Measurements from ENCODE around the gene MAN1A1.

The MAN1A1 gene

GRCh38 chr6:119215885-119216590 lies 133.5 kb downstream of the MAN1A1 start:
- no peak overlapping the region for H3K4me3 ChIP-seq (ENCODE audit: low read length in 2 of 2)
- H3K4me1 ChIP-seq (ENCODE audit: control insufficient read depth in 2 of 2, insufficient read depth in 1 of 2, low read depth in 1 of 2, low read length in 2 of 2) = no peaks in the 10 kb centered on the region
- no peaks in the 10 kb centered on the region for H3K27me3 ChIP-seq (ENCODE audit: control insufficient read depth in 3 of 3, insufficient read depth in 3 of 3, low read depth in 1 of 3, low read length in 3 of 3)
- no peak overlapping the region for H2BK120ac ChIP-seq (ENCODE audit: low read depth, low read length)
- no peak overlapping the region for H2AFZ ChIP-seq (ENCODE audit: low read length)
- H3K18ac ChIP-seq (ENCODE audit: low read length) = no peak overlapping the region
- H3K14ac ChIP-seq (ENCODE audit: low read length) = no peak overlapping the region
- H3K9ac ChIP-seq (ENCODE audit: low read depth, low read length, poor library complexity) = no peak overlapping the region
- no peak overlapping the region for H3K23ac ChIP-seq (ENCODE audit: low read depth, low read length, poor library complexity)
- no peak for DNase-seq (ENCODE audit: low spot score)
- no peak overlapping the region for H3K4ac ChIP-seq (ENCODE audit: low read length)
- WGBS, 2 donors (ENCODE audit: extremely low coverage in 2 of 2, insufficient read length in 2 of 2, insufficient replicate concordance in 1 of 2) = 100% methylated on average over 1 of the region's 9 CpGs; no CpG with 5 or more reads in 1 of the 2 donors
- no peak overlapping the region for H2BK5ac ChIP-seq (ENCODE audit: low read length)
- H3K9me3 ChIP-seq (replicated peaks in 1 of 2; ENCODE audit: control insufficient read depth in 2 of 2, insufficient read depth in 1 of 2, low read depth in 1 of 2, low read length in 2 of 2) = no peaks in the 10 kb centered on the region
- H2AK5ac ChIP-seq (ENCODE audit: low read depth, low read length) = no peak overlapping the region
- no peak overlapping the region for H4K91ac ChIP-seq (ENCODE audit: low read depth, low read length, poor library complexity)
- H3K79me1 ChIP-seq (ENCODE audit: low read depth, low read length) = no peaks in the 10 kb centered on the region
- no peak overlapping the region for H4K8ac ChIP-seq (ENCODE audit: low read depth, low read length)
- no peak overlapping the region for H2BK15ac ChIP-seq (ENCODE audit: low read length)
- no peaks in the 10 kb centered on the region for H3K36me3 ChIP-seq (replicated peaks in 1 of 2; ENCODE audit: control insufficient read depth in 2 of 2, insufficient read depth in 2 of 2, low read length in 2 of 2)
- no peak overlapping the region for H3K4me2 ChIP-seq (ENCODE audit: insufficient read depth, low read length, poor library complexity, severe bottlenecking)
- no peak overlapping the region for H3K27ac ChIP-seq (replicated peaks; ENCODE audit: low read length)
- no peak overlapping the region for H2BK12ac ChIP-seq (ENCODE audit: low read length)

DNA sequence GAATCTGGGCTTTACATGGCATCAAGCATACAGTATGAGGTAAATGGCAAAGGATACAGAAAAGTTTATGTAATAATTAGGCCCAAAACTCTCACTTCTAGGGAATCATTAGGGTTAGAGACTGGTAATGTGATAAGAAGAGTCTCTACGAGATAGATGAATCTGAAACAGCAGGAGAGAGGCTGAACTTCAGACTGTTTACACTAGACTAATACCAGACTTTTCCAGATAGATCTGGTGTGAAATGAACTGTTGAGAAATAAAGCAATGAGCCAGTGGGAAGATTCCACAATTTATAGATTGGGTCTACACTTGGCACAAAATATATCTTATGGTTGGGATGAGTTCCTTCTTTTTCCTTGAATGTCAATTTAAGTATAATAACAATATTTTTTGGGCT lies 134.3 kb downstream of the MAN1A1 start:
- no peak overlapping the region for H2BK120ac ChIP-seq (ENCODE audit: low read depth, low read length)

GRCh38 chr6:119210596-119210995 lies 139.0 kb downstream of the MAN1A1 start:
- no peaks in the 10 kb centered on the region for H3K9me3 ChIP-seq (replicated peaks in 1 of 2; ENCODE audit: control insufficient read depth in 2 of 2, insufficient read depth in 1 of 2, low read depth in 1 of 2, low read length in 2 of 2)
- H3K23ac ChIP-seq (ENCODE audit: low read depth, low read length, poor library complexity) = no peak overlapping the region
- no peak overlapping the region for H2AFZ ChIP-seq (ENCODE audit: low read length)
- H2BK5ac ChIP-seq (ENCODE audit: low read length) = no peak overlapping the region
- H3K18ac ChIP-seq (ENCODE audit: low read length) = no peak overlapping the region
- no peak overlapping the region for H3K4me2 ChIP-seq (ENCODE audit: insufficient read depth, low read length, poor library complexity, severe bottlenecking)
- H3K27me3 ChIP-seq (ENCODE audit: control insufficient read depth in 3 of 3, insufficient read depth in 3 of 3, low read depth in 1 of 3, low read length in 3 of 3) = no peaks in the 10 kb centered on the region
- no peak overlapping the region for H3K4ac ChIP-seq (ENCODE audit: low read length)
- no peaks in the 10 kb centered on the region for H3K36me3 ChIP-seq (replicated peaks in 1 of 2; ENCODE audit: control insufficient read depth in 2 of 2, insufficient read depth in 2 of 2, low read length in 2 of 2)
- no peak overlapping the region for H2BK120ac ChIP-seq (ENCODE audit: low read depth, low read length)
- H4K8ac ChIP-seq (ENCODE audit: low read depth, low read length) = no peak overlapping the region
- H2AK5ac ChIP-seq (ENCODE audit: low read depth, low read length) = no peak overlapping the region
- H3K27ac ChIP-seq (replicated peaks; ENCODE audit: low read length) = no peak overlapping the region
- H4K91ac ChIP-seq (ENCODE audit: low read depth, low read length, poor library complexity) = no peak overlapping the region
- H3K79me1 ChIP-seq (ENCODE audit: low read depth, low read length) = no peaks in the 10 kb centered on the region
- no peak overlapping the region for H2BK15ac ChIP-seq (ENCODE audit: low read length)
- DNase-seq (ENCODE audit: low spot score) = no peak
- no peaks in the 10 kb centered on the region for H3K4me1 ChIP-seq (ENCODE audit: control insufficient read depth in 2 of 2, insufficient read depth in 1 of 2, low read depth in 1 of 2, low read length in 2 of 2)
- no peak overlapping the region for H3K4me3 ChIP-seq (ENCODE audit: low read length in 2 of 2)
- H3K14ac ChIP-seq (ENCODE audit: low read length) = no peak overlapping the region
- no peak overlapping the region for H3K9ac ChIP-seq (ENCODE audit: low read depth, low read length, poor library complexity)
- no peak overlapping the region for H2BK12ac ChIP-seq (ENCODE audit: low read length)

More for the DNA sequence above, 134.3 kb downstream of the MAN1A1 start:
- H2AFZ ChIP-seq (ENCODE audit: low read length) = no peak overlapping the region
- no peak overlapping the region for H3K23ac ChIP-seq (ENCODE audit: low read depth, low read length, poor library complexity)
- H2BK12ac ChIP-seq (ENCODE audit: low read length) = no peak overlapping the region
- H2BK15ac ChIP-seq (ENCODE audit: low read length) = no peak overlapping the region
- H3K14ac ChIP-seq (ENCODE audit: low read length) = no peak overlapping the region
- no peak overlapping the region for H2BK5ac ChIP-seq (ENCODE audit: low read length)
- H3K79me1 ChIP-seq (ENCODE audit: low read depth, low read length) = no peaks in the 10 kb centered on the region
- no peaks in the 10 kb centered on the region for H3K27me3 ChIP-seq (ENCODE audit: control insufficient read depth in 3 of 3, insufficient read depth in 3 of 3, low read depth in 1 of 3, low read length in 3 of 3)
- H3K4ac ChIP-seq (ENCODE audit: low read length) = no peak overlapping the region
- no peak overlapping the region for H3K4me3 ChIP-seq (ENCODE audit: low read length in 2 of 2)
- no peak for DNase-seq (ENCODE audit: low spot score)
- no peaks in the 10 kb centered on the region for H3K9me3 ChIP-seq (replicated peaks in 1 of 2; ENCODE audit: control insufficient read depth in 2 of 2, insufficient read depth in 1 of 2, low read depth in 1 of 2, low read length in 2 of 2)
- H3K4me2 ChIP-seq (ENCODE audit: insufficient read depth, low read length, poor library complexity, severe bottlenecking) = no peak overlapping the region
- no peak overlapping the region for H3K9ac ChIP-seq (ENCODE audit: low read depth, low read length, poor library complexity)
- H4K8ac ChIP-seq (ENCODE audit: low read depth, low read length) = no peak overlapping the region
- no peaks in the 10 kb centered on the region for H3K36me3 ChIP-seq (replicated peaks in 1 of 2; ENCODE audit: control insufficient read depth in 2 of 2, insufficient read depth in 2 of 2, low read length in 2 of 2)
- H3K18ac ChIP-seq (ENCODE audit: low read length) = no peak overlapping the region
- H3K27ac ChIP-seq (replicated peaks; ENCODE audit: low read length) = no peak overlapping the region
- H2AK5ac ChIP-seq (ENCODE audit: low read depth, low read length) = no peak overlapping the region
- no peaks in the 10 kb centered on the region for H3K4me1 ChIP-seq (ENCODE audit: control insufficient read depth in 2 of 2, insufficient read depth in 1 of 2, low read depth in 1 of 2, low read length in 2 of 2)
- no CpG with 5 or more reads among the region's 1 CpG for WGBS, 2 donors (ENCODE audit: extremely low coverage in 2 of 2, insufficient read length in 2 of 2, insufficient replicate concordance in 1 of 2)
- H4K91ac ChIP-seq (ENCODE audit: low read depth, low read length, poor library complexity) = no peak overlapping the region

DNA sequence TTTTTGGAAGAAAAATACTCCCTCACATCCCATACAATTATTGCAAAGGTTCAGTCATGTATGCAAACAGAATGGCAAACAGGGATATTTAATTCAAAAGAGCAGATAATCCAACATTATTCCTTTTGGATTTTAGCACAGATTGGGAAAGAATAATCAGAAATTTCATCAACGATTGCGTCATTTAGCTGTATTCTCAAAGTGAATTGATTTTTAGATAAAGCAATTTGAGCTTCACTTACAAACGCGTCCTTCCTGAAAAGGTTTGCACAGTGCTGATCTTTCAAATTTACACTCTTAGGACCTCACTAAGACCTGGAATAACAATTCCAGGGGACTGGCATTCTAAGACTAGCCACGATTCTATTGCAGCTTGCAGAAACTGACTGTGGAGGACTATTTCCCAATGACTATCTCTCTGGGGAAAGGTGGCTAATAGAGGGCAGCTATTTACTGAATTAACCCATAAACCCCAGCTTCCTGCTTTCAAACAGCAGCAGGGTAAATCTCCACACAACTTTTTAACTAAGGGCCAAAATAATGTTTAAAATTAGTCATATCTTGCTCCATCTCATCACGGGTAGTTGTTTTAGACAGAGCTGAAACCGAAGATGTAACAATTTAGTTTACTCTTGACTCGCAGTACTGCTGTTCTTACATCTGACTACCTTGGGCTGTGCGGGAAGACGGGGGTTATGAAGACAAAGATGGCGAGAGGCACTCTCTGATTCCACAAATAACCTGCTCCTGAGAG lies 139.9 kb downstream of the MAN1A1 start:
- Histone ChIP-seq H4K91ac (ENCODE audit: low read depth, low read length, poor library complexity) (no peak overlapping the region), H3K9me3 (replicated peaks in 1 of 2; ENCODE audit: control insufficient read depth in 2 of 2, insufficient read depth in 1 of 2, low read depth in 1 of 2, low read length in 2 of 2) (no peaks in the 10 kb centered on the region), H3K9ac (ENCODE audit: low read depth, low read length, poor library complexity) (no peak overlapping the region), H3K18ac (ENCODE audit: low read length) (no peak overlapping the region), H3K27ac (replicated peaks; ENCODE audit: low read length) (no peak overlapping the region), H4K8ac (ENCODE audit: low read depth, low read length) (no peak overlapping the region), H2AK5ac (ENCODE audit: low read depth, low read length) (no peak overlapping the region), H3K4me1 (ENCODE audit: control insufficient read depth in 2 of 2, insufficient read depth in 1 of 2, low read depth in 1 of 2, low read length in 2 of 2) (no peaks in the 10 kb centered on the region), H3K79me1 (ENCODE audit: low read depth, low read length) (no peaks in the 10 kb centered on the region), H3K4me2 (ENCODE audit: insufficient read depth, low read length, poor library complexity, severe bottlenecking) (no peak overlapping the region), H2BK12ac (ENCODE audit: low read length) (no peak overlapping the region), H3K36me3 (replicated peaks in 1 of 2; ENCODE audit: control insufficient read depth in 2 of 2, insufficient read depth in 2 of 2, low read length in 2 of 2) (no peaks in the 10 kb centered on the region), H2AFZ (ENCODE audit: low read length) (no peak overlapping the region), H3K4me3 (ENCODE audit: low read length in 2 of 2) (no peak overlapping the region), H2BK120ac (ENCODE audit: low read depth, low read length) (no peak overlapping the region), H3K23ac (ENCODE audit: low read depth, low read length, poor library complexity) (no peak overlapping the region), H3K4ac (ENCODE audit: low read length) (no peak overlapping the region), H2BK15ac (ENCODE audit: low read length) (no peak overlapping the region), H2BK5ac (ENCODE audit: low read length) (no peak overlapping the region), H3K27me3 (ENCODE audit: control insufficient read depth in 3 of 3, insufficient read depth in 3 of 3, low read depth in 1 of 3, low read length in 3 of 3) (no peaks in the 10 kb centered on the region), H3K14ac (ENCODE audit: low read length) (no peak overlapping the region)
- no peak for DNase-seq (ENCODE audit: low spot score)
- no CpG with 5 or more reads among the region's 11 CpGs for WGBS, 2 donors (ENCODE audit: extremely low coverage in 2 of 2, insufficient read length in 2 of 2, insufficient replicate concordance in 1 of 2)
